Fibroblast of pulmonary artery (primary cell): ENCODE data around the gene AGAP5.
"Not testable (repeated sequence)": the region's sequence is repeated elsewhere in the genome, so short reads cannot be mapped to it uniquely, and the experiment has no call there.

Experiments
- DNase-seq: peaks from one replicate; pipeline ENCODE4 v3.0.0-alpha.2; 2010; ENCODE audit warnings: low read depth
- H3K4me3 ChIP-seq: replicated peaks from 2 replicates; pipeline ENCODE4 v1.5.1; 2011; ENCODE audit warnings: low read depth, mild to moderate bottlenecking, control low read depth, low read length, moderate library complexity
- CTCF ChIP-seq: IDR thresholded peaks from 2 replicates; pipeline ENCODE4 v1.5.1; 2011; ENCODE audit warnings: mild to moderate bottlenecking, control low read depth, low read length, inconsistent platforms; ENCODE audit errors: missing control alignments

Gene AGAP5

DNA sequence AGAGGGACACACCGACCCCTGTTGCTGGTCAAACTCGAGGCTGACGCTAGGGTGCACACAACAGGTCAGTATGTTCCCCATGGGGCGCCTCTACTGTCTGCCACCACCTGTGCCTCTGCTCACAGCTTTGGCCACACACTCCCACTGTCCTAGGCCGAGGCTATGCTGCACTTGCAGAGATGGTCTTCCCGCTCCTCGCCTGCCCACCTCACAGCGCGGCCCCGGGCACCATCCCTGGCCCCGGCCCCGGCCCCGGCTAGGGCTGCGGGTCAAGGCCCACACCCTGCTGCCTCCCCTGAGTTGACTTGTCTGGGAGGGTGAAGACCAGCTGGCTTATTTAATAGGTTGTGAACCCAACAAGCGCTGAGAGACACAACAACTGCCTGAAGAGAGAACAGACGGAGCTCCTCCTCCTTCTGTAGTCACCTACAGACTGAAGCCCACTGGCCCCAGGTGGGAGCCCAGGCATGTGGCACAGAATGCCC lies at the start of gene AGAP5:
Gene AGAP5, minus strand, starts transcription at position 435 of the 485 bp plus-strand sequence. Its CDS starts 354 bp downstream, at position 81.
- not testable (repeated sequence) for DNase-seq, H3K4me3 ChIP-seq

DNA sequence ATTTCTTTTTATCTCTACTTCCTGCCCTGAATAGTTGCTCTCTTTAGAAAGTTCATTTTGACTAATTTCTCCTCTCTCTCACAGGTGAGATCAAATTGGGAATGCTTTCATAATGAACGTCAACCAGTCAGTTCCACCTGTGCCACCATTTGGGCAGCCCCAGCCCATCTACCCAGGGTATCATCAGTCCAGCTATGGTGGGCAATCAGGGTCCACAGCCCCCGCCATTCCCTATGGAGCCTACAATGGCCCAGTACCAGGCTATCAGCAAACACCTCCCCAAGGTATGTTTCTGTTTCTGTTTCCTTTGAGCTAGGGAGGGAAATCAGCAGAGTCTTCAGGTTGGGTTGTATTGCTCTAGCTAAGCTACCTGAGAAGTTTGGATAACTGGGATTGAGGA lies 48.8 kb upstream of the AGAP5 start:
- TF ChIP-seq CTCF = no peak
- H3K4me3 ChIP-seq = no peak overlapping the region
- no peak for DNase-seq

GRCh38 chr10:73744664-73744975 lies 46.7 kb upstream of the AGAP5 start:
- TF ChIP-seq CTCF = no peak
- H3K4me3 ChIP-seq = peak overlapping the region; percentile 99
- peak; percentile 61 for DNase-seq

GRCh38 chr10:73743905-73744663 lies 46.2 kb upstream of the AGAP5 start, which contains the start of gene SEC24C:
TSS of gene SEC24C (plus strand) at chr10:73744372. CDS start at chr10:73746833, 2,461 bp downstream.
- DNase-seq = peak; percentile 96
- TF ChIP-seq CTCF = no peak
- H3K4me3 ChIP-seq = peak within 1 kb of the TSS; percentile 99

- H3K4me3 ChIP-seq = peak overlapping the region; percentile 99
- no peak for DNase-seq
Observed at GRCh38 chr10:73743327-73743904, 45.5 kb upstream of the AGAP5 start.

GRCh38 chr10:73742454-73742734 lies 44.5 kb upstream of the AGAP5 start:
- H3K4me3 ChIP-seq = no peak overlapping the region
- DNase-seq = no peak
- TF ChIP-seq CTCF = no peak

More at GRCh38 chr10:73743327-73743904, 45.5 kb upstream of the AGAP5 start:
- TF ChIP-seq CTCF = no peak

GRCh38 chr10:73740501-73741254 lies 42.8 kb upstream of the AGAP5 start:
- DNase-seq, H3K4me3 ChIP-seq: not testable (repeated sequence)
